ENCODE data around the gene CIZ1.

The CIZ1 gene

DNA sequence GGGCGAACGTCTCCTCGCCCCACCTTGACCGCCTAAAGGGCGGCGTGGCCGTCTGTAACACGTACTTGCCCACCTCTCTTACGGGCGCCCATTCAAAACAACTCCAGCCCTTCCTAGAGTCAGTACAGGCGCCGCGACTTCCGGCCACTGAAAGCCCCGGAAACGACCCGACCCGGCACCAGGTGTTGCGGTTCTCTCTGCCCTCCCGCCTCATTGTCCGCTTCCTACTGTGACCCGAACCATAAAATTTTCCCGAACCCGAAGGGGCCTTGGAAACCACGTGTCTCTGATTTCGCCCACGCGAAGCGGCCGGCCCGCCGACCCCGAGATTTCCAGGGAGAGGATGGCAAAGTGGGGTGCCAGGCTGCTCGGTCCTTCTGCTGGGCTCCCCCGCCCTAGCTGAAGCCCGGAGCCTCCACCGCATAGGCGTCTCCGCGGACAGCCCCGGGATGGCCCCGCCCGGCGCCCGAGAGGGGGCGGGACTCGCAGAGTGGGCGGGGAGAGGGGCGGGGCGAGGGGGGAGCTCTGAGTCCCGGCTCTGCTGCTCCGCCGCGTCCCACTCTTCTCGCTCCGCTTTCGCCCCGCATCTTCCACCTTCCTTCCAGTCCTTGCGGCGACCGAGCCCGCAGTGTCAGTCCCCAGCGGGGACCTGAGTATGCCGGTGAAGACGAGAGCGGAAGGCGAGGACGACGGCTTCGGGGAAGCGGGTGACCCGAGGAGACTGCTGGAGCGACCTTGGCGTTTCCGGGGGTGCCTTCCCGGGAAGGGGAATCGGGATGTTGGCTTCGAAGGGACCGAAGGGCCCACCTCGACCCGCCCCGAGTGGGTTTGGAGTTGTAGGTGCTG is 63.2 kb downstream of the CIZ1 start:
- TF ChIP-seq ZFX (IDR thresholded peaks at IDR 0.05; ENCODE audit: borderline replicate concordance), result no peak
- TF ChIP-seq, protein P1, sequence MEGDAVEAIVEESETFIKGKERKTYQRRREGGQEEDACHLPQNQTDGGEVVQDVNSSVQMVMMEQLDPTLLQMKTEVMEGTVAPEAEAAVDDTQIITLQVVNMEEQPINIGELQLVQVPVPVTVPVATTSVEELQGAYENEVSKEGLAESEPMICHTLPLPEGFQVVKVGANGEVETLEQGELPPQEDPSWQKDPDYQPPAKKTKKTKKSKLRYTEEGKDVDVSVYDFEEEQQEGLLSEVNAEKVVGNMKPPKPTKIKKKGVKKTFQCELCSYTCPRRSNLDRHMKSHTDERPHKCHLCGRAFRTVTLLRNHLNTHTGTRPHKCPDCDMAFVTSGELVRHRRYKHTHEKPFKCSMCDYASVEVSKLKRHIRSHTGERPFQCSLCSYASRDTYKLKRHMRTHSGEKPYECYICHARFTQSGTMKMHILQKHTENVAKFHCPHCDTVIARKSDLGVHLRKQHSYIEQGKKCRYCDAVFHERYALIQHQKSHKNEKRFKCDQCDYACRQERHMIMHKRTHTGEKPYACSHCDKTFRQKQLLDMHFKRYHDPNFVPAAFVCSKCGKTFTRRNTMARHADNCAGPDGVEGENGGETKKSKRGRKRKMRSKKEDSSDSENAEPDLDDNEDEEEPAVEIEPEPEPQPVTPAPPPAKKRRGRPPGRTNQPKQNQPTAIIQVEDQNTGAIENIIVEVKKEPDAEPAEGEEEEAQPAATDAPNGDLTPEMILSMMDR (IDR thresholded peaks at IDR 0.05), result no peak
- peak overlapping the region; percentile 90 for H3K27ac ChIP-seq

- TF ChIP-seq, protein P1 (IDR thresholded peaks at IDR 0.05), result no peak
- no peak for TF ChIP-seq ZFX (IDR thresholded peaks at IDR 0.05; ENCODE audit: borderline replicate concordance)
- H3K27ac ChIP-seq, result peak within 1 kb of the TSS; percentile 90
Observed at GRCh38 chr9:128127568-128127989, 63.8 kb downstream of the CIZ1 start, which contains the start of gene PTGES2. Gene PTGES2 (minus strand): TSS chr9:128127729. CDS start chr9:128127717, 12 bp downstream.

GRCh38 chr9:128125580-128126354 is 65.6 kb downstream of the CIZ1 start:
- H3K27ac ChIP-seq, result peak overlapping the region; percentile 90

GRCh38 chr9:128124873-128125579 is 66.3 kb downstream of the CIZ1 start:
- TF ChIP-seq, protein P1 (IDR thresholded peaks at IDR 0.05), result peak; percentile 79
- no peak for TF ChIP-seq ZFX (IDR thresholded peaks at IDR 0.05; ENCODE audit: borderline replicate concordance)
- H3K27ac ChIP-seq, result no peak overlapping the region

More at GRCh38 chr9:128125580-128126354, 65.6 kb downstream of the CIZ1 start:
- TF ChIP-seq, protein P1 (IDR thresholded peaks at IDR 0.05), result no peak
- TF ChIP-seq ZFX (IDR thresholded peaks at IDR 0.05; ENCODE audit: borderline replicate concordance), result no peak

DNA sequence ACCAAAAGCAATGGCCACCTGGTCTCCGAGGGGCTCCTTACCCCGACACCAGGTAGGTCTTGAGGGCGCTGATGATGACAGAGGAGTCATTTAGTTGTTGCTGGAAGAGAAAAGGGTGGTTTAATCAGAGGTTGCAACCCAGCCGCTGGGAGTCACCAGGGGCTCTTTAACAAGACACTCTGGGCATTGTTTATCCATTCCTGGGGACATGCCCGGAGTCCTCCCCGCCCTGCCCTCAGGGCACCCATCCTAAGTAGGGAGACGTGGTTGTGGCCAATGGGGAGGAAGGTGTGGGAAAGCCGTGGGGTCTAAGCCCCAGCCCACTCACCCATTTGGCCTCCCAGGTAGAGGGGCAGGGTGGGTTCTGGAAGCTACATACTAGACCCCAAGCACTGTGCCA is 66.9 kb downstream of the CIZ1 start:
- TF ChIP-seq, protein P1 (IDR thresholded peaks at IDR 0.05), result no peak
- no peak for TF ChIP-seq ZFX (IDR thresholded peaks at IDR 0.05; ENCODE audit: borderline replicate concordance)
- H3K27ac ChIP-seq, result no peak overlapping the region

DNA sequence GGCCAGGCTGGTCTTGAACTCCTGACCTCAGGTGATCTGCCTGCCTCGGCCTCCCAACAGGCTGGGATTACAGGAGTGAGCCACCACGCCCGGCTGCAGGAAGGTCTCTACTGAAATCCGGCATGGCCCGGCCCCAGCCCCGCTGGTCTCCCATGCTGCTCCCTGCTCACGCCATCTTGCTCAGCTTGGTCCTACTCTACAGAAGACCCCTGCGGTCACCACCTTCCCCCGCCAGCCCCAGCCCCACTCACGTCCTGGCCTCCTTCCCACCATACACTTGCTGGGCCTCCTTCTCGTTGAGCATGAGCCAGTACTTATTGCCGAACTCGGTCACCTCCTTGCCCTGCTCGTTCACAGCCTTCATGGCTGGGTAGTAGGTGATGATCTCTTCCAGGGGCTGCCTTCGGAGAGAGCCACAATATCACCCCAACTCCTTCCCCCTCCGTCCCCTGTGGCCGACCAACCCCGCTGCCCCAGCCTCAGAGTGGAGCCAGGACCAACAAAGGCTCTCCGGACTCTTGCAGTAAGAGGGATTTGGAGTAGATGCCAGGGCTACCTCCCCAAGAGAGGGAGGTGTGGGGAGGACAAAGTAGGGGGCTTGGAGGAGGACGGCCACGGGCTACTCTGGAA is 67.8 kb downstream of the CIZ1 start:
- no peak overlapping the region for H3K27ac ChIP-seq
- TF ChIP-seq ZFX (IDR thresholded peaks at IDR 0.05; ENCODE audit: borderline replicate concordance), result no peak
- TF ChIP-seq, protein P1 (IDR thresholded peaks at IDR 0.05), result no peak

Data from 22Rv1 (cell line).